A549 treated with CpdA at 1 μM for 4 hours (cell line): ENCODE measurements around the gene LETM1. TPM values are rescaled to one million over a fixed set of nuclear protein-coding genes. Genes with fewer than 3 reads are reported as not detected.

ENCODE experiments used
- total RNA-seq: library from RNA; stranded (reverse); fragments of 200-300 nt; extraction: Qiagen RNA extraction; gene quantifications from 5 replicates; pipeline ENCODE4 v1.2.3, GENCODE V29; 2022; ENCODE audit warnings: low read depth

The LETM1 gene
- 25.4 to 31.2 TPM (median 29.1 TPM) in 5 replicates for total RNA-seq

DNA sequence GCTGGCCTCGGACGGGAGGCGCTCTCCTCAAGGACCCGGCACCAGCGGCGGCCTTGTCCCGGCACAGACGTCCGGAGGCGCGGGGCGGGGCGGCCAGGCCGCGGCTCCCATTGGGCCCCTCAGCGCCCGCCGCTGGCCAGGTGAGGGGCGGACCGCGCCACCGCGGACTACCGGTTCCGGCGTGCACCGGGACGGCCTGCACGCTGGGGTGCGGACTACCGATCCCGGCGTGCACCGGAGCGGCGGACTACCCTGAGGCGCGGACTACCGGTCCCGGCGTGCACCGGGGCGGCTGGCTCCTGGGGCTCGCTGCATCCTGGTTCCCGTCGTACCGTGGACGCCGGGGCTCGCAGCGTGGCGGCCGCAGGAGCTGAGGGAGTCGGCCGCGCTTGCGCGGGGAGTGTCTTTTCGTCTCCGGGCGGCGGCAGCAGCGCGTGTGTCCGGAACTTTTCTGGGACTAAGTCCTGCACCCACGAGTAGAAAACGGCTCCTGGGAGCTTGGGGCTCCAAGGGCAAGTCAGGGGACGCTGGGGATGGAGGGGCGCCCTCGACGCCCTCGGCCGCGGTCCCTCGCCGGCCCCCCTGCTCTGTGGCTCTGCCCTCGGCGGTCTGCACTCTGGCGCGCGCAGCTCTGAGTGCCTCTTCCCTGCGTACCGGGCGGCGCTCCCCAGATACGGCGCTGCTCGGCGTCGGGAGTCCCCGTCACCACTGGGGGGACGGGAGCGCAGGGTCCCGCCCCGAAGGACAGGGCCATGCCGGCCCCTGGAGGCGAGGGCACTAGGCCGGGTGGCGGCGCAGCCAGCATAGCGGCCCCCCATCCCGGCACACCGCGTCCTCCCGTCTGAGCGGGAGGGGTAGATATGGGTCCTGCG lies at the start of gene LETM1:
TSS of gene LETM1 (minus strand) at position 86 of the 872 bp plus-strand sequence. CDS start 206 bp downstream, outside the sequence.

GRCh38 chr4:1870578-1871443 lies 14.9 kb upstream of the LETM1 start, which contains the start of gene NSD2:
TSS of gene NSD2 (plus strand) at chr4:1871393. CDS start at chr4:1900655, 29,262 bp downstream.

GRCh38 chr4:1792832-1793495 lies 63.0 kb downstream of the LETM1 start, which contains the start of gene FGFR3:
TSS of gene FGFR3 (plus strand) at chr4:1793293. CDS start at chr4:1793935, 642 bp downstream.

Other genes starting within 250 kb of the LETM1 start
- 0.49 to 1.4 TPM (median 1.0 TPM) in 5 replicates for gene FAM53A, start 171.8 kb downstream of the LETM1 start, total RNA-seq
- gene SLBP, start 143.8 kb downstream of the LETM1 start, total RNA-seq, result 67.7 to 87.8 TPM (median 74.0 TPM) in 5 replicates
- 15.8 to 26.7 TPM (median 22.5 TPM) in 5 replicates for gene TMEM129, start 134.8 kb downstream of the LETM1 start, total RNA-seq
- 77.7 to 93.8 TPM (median 83.2 TPM) in 5 replicates for gene TACC3, start 134.6 kb downstream of the LETM1 start, total RNA-seq
- gene FGFR3, start 62.9 kb downstream of the LETM1 start, total RNA-seq, result 1.1 to 3.0 TPM (median 1.5 TPM) in 5 replicates
- gene NSD2, start 15.2 kb upstream of the LETM1 start, total RNA-seq, result 39.8 to 47.2 TPM (median 44.3 TPM) in 5 replicates
- 17.4 to 24.2 TPM (median 23.6 TPM) in 5 replicates for gene NELFA, start 152.8 kb upstream of the LETM1 start, total RNA-seq
- gene NAT8L, start 203.2 kb upstream of the LETM1 start, total RNA-seq, result 9.9 to 15.0 TPM (median 13.8 TPM) in 5 replicates